ENCODE measurements around the gene NMT2. TPM values are rescaled to one million over a fixed set of nuclear protein-coding genes. Genes with fewer than 3 reads are reported as not detected.

Gene NMT2
- total and polyA plus RNA-seq, 2 experiments from 2014 or later: 11.7 to 16.8 TPM

- TF ChIP-seq EZH2phosphoT487 (IDR thresholded peaks at IDR 0.05; ENCODE audit: unreplicated experiment): no peak
These were observed 37.2 kb downstream of the NMT2 start (continued) for GRCh38 chr10:15131330-15131729.

DNA sequence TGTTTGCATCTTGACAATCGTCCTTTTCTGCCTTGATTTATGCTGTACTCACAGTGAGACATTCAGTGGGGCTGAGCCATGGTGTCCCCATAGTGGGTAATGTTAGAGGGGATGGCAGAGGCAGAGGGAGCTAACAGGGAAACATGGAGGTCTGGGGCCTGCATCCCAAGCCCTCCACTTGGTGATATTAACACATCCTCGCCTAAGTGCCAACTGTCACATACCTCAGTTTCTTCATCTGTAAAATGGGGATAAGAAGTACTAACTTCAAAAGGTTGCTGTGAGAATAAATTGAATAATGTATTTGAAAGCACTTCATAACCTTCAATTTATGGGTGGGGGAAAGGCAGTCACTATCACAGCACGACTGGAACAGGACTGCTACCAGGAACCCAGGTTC, 43.6 kb downstream of the NMT2 start:
- peaks cover 3% of the 10 kb centered on the region; the same call in 1 of the 3 replicates for H3K9me3 Mint-ChIP-seq
- no peak overlapping the region for H3K4me2 ChIP-seq
- no peaks in the 10 kb centered on the region for H3F3A ChIP-seq (replicated peaks; ENCODE audit: low read depth)
- H2AFZ ChIP-seq: no peak overlapping the region
- H3K4me3 Mint-ChIP-seq: no peak overlapping the region
- H3K27me3 ChIP-seq (ENCODE audit: insufficient read depth): no peaks in the 10 kb centered on the region
- no peak overlapping the region for H3K4me3 ChIP-seq
- H3K79me2 ChIP-seq (replicated peaks; ENCODE audit: insufficient read depth): no peaks in the 10 kb centered on the region
- TF ChIP-seq NANOG (IDR thresholded peaks at IDR 0.05; ENCODE audit: borderline replicate concordance): no peak
- TF ChIP-seq ZNF331 (CRISPR knock-in tag; IDR thresholded peaks at IDR 0.05; ENCODE audit: low read depth): no peak
- DNase-seq (ENCODE audit: low spot score) (no peak), ATAC-seq (no peak)
- H3K36me3 Mint-ChIP-seq (ENCODE audit: low read depth): peaks cover 17% of the 10 kb centered on the region
- H3K27ac ChIP-seq (ENCODE audit: low read depth): no peak overlapping the region
- H4K20me1 ChIP-seq (replicated peaks; ENCODE audit: insufficient read depth): no peaks in the 10 kb centered on the region
- H3K9me2 ChIP-seq (ENCODE audit: insufficient read depth): no peaks in the 10 kb centered on the region
- H3K27ac Mint-ChIP-seq: no peak overlapping the region
- H3K4me1 ChIP-seq (ENCODE audit: insufficient read depth): no peaks in the 10 kb centered on the region
- peaks cover 2% of the 10 kb centered on the region for H3K27me3 Mint-ChIP-seq (ENCODE audit: insufficient read depth, low read depth, poor library complexity)
- H3K36me3 ChIP-seq (ENCODE audit: insufficient read depth): no peaks in the 10 kb centered on the region
- H3K4me1 Mint-ChIP-seq: no peaks in the 10 kb centered on the region

DNA sequence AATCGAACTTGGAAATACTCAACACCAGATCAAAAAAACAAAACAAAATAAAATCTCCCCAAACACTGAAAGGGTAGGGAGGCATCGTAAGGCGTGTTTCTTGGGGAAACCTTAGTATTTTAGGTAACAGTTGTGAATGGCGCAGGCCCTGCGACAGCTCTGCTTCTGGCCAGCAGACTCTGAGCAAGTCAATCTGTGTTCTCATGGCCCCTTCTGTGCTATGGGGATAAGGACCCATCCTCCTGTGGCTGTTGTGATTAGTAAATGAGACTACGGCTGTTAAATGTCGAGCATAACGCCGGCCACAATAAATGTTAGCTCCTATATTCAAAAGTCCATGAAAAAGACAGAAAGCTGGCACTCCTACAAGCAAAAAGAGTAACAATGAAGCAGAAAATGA, 44.3 kb downstream of the NMT2 start:
- no peak overlapping the region for H3K27ac Mint-ChIP-seq
- Histone ChIP-seq H3K27ac (ENCODE audit: low read depth) (no peak overlapping the region), H3K4me1 (ENCODE audit: insufficient read depth) (no peaks in the 10 kb centered on the region), H3K4me2 (no peak overlapping the region), H4K20me1 (replicated peaks; ENCODE audit: insufficient read depth) (no peaks in the 10 kb centered on the region), H3K27me3 (ENCODE audit: insufficient read depth) (no peaks in the 10 kb centered on the region), H3K9me2 (ENCODE audit: insufficient read depth) (no peaks in the 10 kb centered on the region), H2AFZ (no peak overlapping the region), H3K79me2 (replicated peaks; ENCODE audit: insufficient read depth) (no peaks in the 10 kb centered on the region), H3F3A (replicated peaks; ENCODE audit: low read depth) (no peaks in the 10 kb centered on the region), H3K4me3 (no peak overlapping the region), H3K36me3 (ENCODE audit: insufficient read depth) (peaks cover 6% of the 10 kb centered on the region; the same call in 1 of the 2 replicates)
- H3K9me3 Mint-ChIP-seq: peaks cover 3% of the 10 kb centered on the region; the same call in 1 of the 3 replicates
- no peak for DNase-seq (ENCODE audit: low spot score)
- H3K36me3 Mint-ChIP-seq (ENCODE audit: low read depth): peaks cover 23% of the 10 kb centered on the region
- no peak overlapping the region for H3K4me3 Mint-ChIP-seq
- H3K4me1 Mint-ChIP-seq: no peaks in the 10 kb centered on the region
- peaks cover 2% of the 10 kb centered on the region for H3K27me3 Mint-ChIP-seq (ENCODE audit: insufficient read depth, low read depth, poor library complexity)
- no peak for ATAC-seq
- TF ChIP-seq ZNF331 (CRISPR knock-in tag; IDR thresholded peaks at IDR 0.05; ENCODE audit: low read depth): no peak
- TF ChIP-seq CTCF (conservative IDR thresholded peaks at IDR 0.05; ENCODE audit: low read depth in 2 of 2): no peak
- TF ChIP-seq STAT1 (IDR thresholded peaks at IDR 0.05; ENCODE audit: unreplicated experiment): no peak
- TF ChIP-seq, protein P1, sequence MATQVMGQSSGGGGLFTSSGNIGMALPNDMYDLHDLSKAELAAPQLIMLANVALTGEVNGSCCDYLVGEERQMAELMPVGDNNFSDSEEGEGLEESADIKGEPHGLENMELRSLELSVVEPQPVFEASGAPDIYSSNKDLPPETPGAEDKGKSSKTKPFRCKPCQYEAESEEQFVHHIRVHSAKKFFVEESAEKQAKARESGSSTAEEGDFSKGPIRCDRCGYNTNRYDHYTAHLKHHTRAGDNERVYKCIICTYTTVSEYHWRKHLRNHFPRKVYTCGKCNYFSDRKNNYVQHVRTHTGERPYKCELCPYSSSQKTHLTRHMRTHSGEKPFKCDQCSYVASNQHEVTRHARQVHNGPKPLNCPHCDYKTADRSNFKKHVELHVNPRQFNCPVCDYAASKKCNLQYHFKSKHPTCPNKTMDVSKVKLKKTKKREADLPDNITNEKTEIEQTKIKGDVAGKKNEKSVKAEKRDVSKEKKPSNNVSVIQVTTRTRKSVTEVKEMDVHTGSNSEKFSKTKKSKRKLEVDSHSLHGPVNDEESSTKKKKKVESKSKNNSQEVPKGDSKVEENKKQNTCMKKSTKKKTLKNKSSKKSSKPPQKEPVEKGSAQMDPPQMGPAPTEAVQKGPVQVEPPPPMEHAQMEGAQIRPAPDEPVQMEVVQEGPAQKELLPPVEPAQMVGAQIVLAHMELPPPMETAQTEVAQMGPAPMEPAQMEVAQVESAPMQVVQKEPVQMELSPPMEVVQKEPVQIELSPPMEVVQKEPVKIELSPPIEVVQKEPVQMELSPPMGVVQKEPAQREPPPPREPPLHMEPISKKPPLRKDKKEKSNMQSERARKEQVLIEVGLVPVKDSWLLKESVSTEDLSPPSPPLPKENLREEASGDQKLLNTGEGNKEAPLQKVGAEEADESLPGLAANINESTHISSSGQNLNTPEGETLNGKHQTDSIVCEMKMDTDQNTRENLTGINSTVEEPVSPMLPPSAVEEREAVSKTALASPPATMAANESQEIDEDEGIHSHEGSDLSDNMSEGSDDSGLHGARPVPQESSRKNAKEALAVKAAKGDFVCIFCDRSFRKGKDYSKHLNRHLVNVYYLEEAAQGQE (IDR thresholded peaks at IDR 0.05; ENCODE audit: unreplicated experiment): no peak
- TF ChIP-seq ETS1 (IDR thresholded peaks at IDR 0.05): no peak
- no peak for TF ChIP-seq EZH2phosphoT487 (IDR thresholded peaks at IDR 0.05; ENCODE audit: unreplicated experiment)
- no peak for TF ChIP-seq CREB1 (CRISPR knock-in tag; IDR thresholded peaks at IDR 0.05; ENCODE audit: low read depth)
- TF ChIP-seq ZNF114 (CRISPR knock-in tag; IDR thresholded peaks at IDR 0.05): no peak
- no peak for TF ChIP-seq POLR2AphosphoS5 (IDR thresholded peaks at IDR 0.05; ENCODE audit: low read depth)
- TF ChIP-seq JUNB (IDR thresholded peaks at IDR 0.05; ENCODE audit: unreplicated experiment): no peak
